SU-DHL-6 (cell line): ENCODE data around the gene TMEM87B.
"Not testable (repeated sequence)": the region's sequence is repeated elsewhere in the genome, so short reads cannot be mapped to it uniquely, and the experiment has no call there.

Experiments
- H2AFZ ChIP-seq: fragments of 200-600 bp; sonication (generic); 2 replicates; pipeline ENCODE4 v1.6.1; 2014; ENCODE audit warnings: low read depth, mild to moderate bottlenecking, moderate library complexity, mixed read lengths, antibody characterized with exemption, low read length; ENCODE audit not compliant: severe bottlenecking
- H3F3A ChIP-seq: fragments of 200-600 bp; shearing (Covaris generic); 2 replicates; pipeline ENCODE4 v1.6.0; 2016; ENCODE audit warnings: antibody characterized with exemption, mild to moderate bottlenecking; ENCODE audit not compliant: insufficient read depth
- H3K27ac ChIP-seq: fragments of 200-600 bp; sonication (generic); 2 replicates; pipeline ENCODE4 v1.5.1; 2016; ENCODE audit warnings: low read depth, mild to moderate bottlenecking, low read length, moderate library complexity, mixed read lengths
- H3K27me3 ChIP-seq: fragments of 200-600 bp; sonication (generic), shearing (Covaris generic); 2 replicates; pipeline ENCODE4 v1.6.0; 2014; ENCODE audit warnings: mild to moderate bottlenecking, low read length
- H3K36me3 ChIP-seq: fragments of 200-600 bp; sonication (generic); 2 replicates; pipeline ENCODE4 v1.6.1; 2014; ENCODE audit warnings: mild to moderate bottlenecking, low read length, mixed read lengths
- H3K4me2 ChIP-seq: fragments of 300-600, 200-600 bp; shearing (Covaris generic), sonication (generic); 2 replicates; pipeline ENCODE4 v1.6.0; 2014; ENCODE audit warnings: low read length, low read depth, mild to moderate bottlenecking; ENCODE audit not compliant: poor library complexity, severe bottlenecking
- H3K4me3 ChIP-seq: fragments of 200-600 bp; sonication (generic); 2 replicates; pipeline ENCODE4 v1.5.1; 2014; ENCODE audit warnings: antibody characterized with exemption, low read length, mild to moderate bottlenecking, mixed read lengths; ENCODE audit not compliant: insufficient read depth, poor library complexity, severe bottlenecking
- H3K79me2 ChIP-seq: fragments of 200-600 bp; sonication (generic); 2 replicates; pipeline ENCODE4 v1.6.1; 2014; ENCODE audit warnings: mild to moderate bottlenecking, low read length, moderate library complexity; ENCODE audit not compliant: insufficient read depth
- H3K9ac ChIP-seq: fragments of 200-600 bp; sonication (generic); 2 replicates; pipeline ENCODE4 v1.7.0; 2014; ENCODE audit warnings: mild to moderate bottlenecking, low read length
- H3K9me2 ChIP-seq: fragments of 200-600 bp; sonication (generic); replicated peaks from 2 replicates; pipeline ENCODE4 v1.6.1; 2014; ENCODE audit warnings: low read length; ENCODE audit not compliant: insufficient read depth
- H3K9me3 ChIP-seq: fragments of 200-600 bp; sonication (generic); 2 replicates; pipeline ENCODE4 v1.6.1; 2014; ENCODE audit warnings: low read length, mixed read lengths; ENCODE audit not compliant: insufficient read depth
- H4K20me1 ChIP-seq: fragments of 200-600 bp; sonication (generic); 2 replicates; pipeline ENCODE4 v1.6.1; 2014; ENCODE audit warnings: low read depth, mild to moderate bottlenecking, antibody characterized with exemption, low read length, moderate library complexity, mixed read lengths
- EZH2phosphoT487 ChIP-seq: fragments of 200-600 bp; sonication (generic), shearing (Covaris generic); conservative IDR thresholded peaks from 2 replicates; pipeline ENCODE4 v1.6.1; 2018; ENCODE audit warnings: mild to moderate bottlenecking, antibody characterized with exemption, low read length, moderate library complexity, mixed read lengths
- TF ChIP-seq, protein P1 (sequence below): fragments of 200-600 bp; sonication (generic); IDR thresholded peaks from one replicate; pipeline ENCODE4 v1.5.1; 2017; ENCODE audit warnings: antibody characterized with exemption, mild to moderate bottlenecking, low read length, moderate library complexity; ENCODE audit not compliant: insufficient read depth, poor library complexity, severe bottlenecking

TMEM87B gene

GRCh38 chr2:112062894-112063293 is 7.8 kb downstream of the TMEM87B start:
- Histone ChIP-seq H3K27me3 (no peaks in the 10 kb centered on the region), H3K27ac (no peak overlapping the region), H3K9me2 (no peaks in the 10 kb centered on the region), H3K79me2 (peaks cover 5% of the 10 kb centered on the region), H3F3A (no peaks in the 10 kb centered on the region), H3K9ac (no peak overlapping the region), H3K9me3 (no peaks in the 10 kb centered on the region), H4K20me1 (no peaks in the 10 kb centered on the region), H3K36me3 (peaks cover 32% of the 10 kb centered on the region), H3K4me2 (no peak overlapping the region), H2AFZ (no peak overlapping the region), H3K4me3 (no peak overlapping the region)
- TF ChIP-seq, protein P1, sequence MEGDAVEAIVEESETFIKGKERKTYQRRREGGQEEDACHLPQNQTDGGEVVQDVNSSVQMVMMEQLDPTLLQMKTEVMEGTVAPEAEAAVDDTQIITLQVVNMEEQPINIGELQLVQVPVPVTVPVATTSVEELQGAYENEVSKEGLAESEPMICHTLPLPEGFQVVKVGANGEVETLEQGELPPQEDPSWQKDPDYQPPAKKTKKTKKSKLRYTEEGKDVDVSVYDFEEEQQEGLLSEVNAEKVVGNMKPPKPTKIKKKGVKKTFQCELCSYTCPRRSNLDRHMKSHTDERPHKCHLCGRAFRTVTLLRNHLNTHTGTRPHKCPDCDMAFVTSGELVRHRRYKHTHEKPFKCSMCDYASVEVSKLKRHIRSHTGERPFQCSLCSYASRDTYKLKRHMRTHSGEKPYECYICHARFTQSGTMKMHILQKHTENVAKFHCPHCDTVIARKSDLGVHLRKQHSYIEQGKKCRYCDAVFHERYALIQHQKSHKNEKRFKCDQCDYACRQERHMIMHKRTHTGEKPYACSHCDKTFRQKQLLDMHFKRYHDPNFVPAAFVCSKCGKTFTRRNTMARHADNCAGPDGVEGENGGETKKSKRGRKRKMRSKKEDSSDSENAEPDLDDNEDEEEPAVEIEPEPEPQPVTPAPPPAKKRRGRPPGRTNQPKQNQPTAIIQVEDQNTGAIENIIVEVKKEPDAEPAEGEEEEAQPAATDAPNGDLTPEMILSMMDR: no peak
- TF ChIP-seq EZH2phosphoT487: no peak

DNA sequence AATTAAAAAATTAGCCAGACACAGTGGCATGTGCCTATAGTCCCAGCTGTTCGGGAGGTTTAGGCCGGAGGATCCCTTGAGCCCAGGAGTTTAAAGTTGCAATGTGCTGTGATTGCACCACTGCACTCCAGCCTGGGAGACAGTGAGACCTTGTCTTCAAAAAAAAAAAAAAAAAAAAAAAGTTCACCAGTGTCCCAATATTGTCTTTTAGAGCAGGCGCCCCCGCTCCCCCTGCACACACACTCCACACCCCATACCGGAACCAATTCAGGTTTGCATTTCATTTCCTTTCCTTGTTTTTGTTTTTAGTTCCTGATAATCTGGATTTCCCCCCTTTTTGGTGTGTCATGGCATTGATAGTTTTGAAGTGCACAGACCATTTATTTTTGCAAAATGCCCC is 10.4 kb downstream of the TMEM87B start:
- no peaks in the 10 kb centered on the region for H3K27me3 ChIP-seq
- peaks cover 36% of the 10 kb centered on the region for H3K36me3 ChIP-seq
- H3K4me2 ChIP-seq: no peak overlapping the region
- H3K9ac ChIP-seq: no peak overlapping the region
- H4K20me1 ChIP-seq: no peaks in the 10 kb centered on the region
- H3K4me3 ChIP-seq: no peak overlapping the region
- H3K27ac ChIP-seq: no peak overlapping the region
- no peaks in the 10 kb centered on the region for H3K79me2 ChIP-seq
- no peaks in the 10 kb centered on the region for H3K9me3 ChIP-seq
- no peaks in the 10 kb centered on the region for H3K9me2 ChIP-seq
- H2AFZ ChIP-seq: no peak overlapping the region
- no peaks in the 10 kb centered on the region for H3F3A ChIP-seq
- TF ChIP-seq EZH2phosphoT487: no peak
- TF ChIP-seq, protein P1: no peak

GRCh38 chr2:112065966-112066365 is 10.9 kb downstream of the TMEM87B start:
- no peaks in the 10 kb centered on the region for H3K79me2 ChIP-seq
- no peaks in the 10 kb centered on the region for H3K27me3 ChIP-seq
- H3K27ac ChIP-seq: no peak overlapping the region
- no peaks in the 10 kb centered on the region for H4K20me1 ChIP-seq
- TF ChIP-seq, protein P1: no peak
- TF ChIP-seq EZH2phosphoT487: no peak
- no peaks in the 10 kb centered on the region for H3K9me2 ChIP-seq
- H3F3A ChIP-seq: no peaks in the 10 kb centered on the region
- no peak overlapping the region for H3K4me3 ChIP-seq
- H3K9me3 ChIP-seq: no peaks in the 10 kb centered on the region
- H3K4me2 ChIP-seq: no peak overlapping the region
- H3K9ac ChIP-seq: no peak overlapping the region
- no peak overlapping the region for H2AFZ ChIP-seq
- peaks cover 32% of the 10 kb centered on the region for H3K36me3 ChIP-seq

DNA sequence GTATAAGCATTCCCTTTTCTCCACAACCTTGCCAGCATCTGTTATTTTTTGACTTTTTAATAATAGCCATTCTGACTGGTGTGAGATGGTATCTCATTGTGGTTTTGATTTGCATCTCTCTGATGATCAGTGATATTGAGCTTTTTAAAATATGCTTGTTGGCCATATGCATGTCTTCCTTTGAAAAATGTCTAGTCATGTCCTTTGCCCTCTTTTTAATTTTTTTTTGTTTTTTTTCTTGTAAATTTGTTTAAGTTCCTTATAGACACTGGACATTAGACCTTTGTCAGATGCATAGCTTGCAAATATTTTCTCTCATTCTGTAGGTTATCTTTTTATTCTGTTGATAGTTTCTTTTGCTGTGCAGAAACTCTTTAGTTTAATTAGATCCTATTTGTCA is 14.7 kb downstream of the TMEM87B start:
- H4K20me1 ChIP-seq, H2AFZ ChIP-seq, H3F3A ChIP-seq, H3K4me3 ChIP-seq, H3K27me3 ChIP-seq, H3K9me3 ChIP-seq, H3K9me2 ChIP-seq, H3K9ac ChIP-seq, H3K27ac ChIP-seq, H3K4me2 ChIP-seq: not testable (repeated sequence)
- Histone ChIP-seq H3K36me3 (peaks cover 31% of the 10 kb centered on the region), H3K79me2 (peaks cover 26% of the 10 kb centered on the region)
